ENCODE results near the gene PTPN13.

Gene PTPN13

DNA sequence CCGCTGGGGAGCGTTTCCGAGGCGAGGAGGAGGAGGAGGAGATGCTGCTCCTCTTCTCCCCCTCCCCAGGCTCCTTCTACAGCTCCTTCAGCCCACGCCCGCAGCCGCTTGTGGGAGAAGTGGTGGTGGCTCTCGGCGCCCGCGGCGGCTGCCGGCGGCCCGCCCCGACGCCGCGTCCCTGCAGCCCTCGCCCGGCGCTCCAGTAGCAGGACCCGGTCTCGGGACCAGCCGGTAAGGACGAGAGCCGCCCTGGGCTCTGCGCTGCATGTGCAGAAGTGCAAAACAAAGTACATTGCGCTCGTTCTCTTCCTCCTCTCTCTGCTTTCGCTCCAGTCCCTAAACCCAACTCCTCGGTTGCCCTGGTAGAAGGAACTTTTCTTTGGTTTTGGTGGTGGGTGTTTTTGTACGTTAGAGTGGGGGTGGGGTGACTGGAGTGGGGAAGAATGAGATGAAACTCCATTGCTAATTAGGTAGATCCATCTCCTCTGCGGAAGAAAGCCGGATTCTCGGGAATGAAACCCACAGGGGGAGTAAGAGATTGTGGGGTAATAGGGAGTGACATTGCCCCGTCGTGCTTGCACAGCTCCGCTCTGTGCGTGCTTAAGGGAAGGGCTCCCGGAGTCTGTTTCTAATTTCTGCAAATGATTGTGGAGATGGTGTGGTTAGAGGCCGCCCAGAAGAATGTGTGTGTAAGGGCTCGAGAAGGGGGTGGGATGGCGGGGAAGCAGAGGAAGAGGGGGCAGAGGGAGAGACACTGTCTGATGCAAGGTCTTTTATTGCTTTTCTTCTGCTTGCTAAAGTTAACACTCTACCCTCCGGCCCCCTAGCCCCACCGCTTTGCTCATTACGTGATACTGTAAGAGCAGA, 677 bp downstream of the PTPN13 start:
- DNase-seq: no peak

DNA sequence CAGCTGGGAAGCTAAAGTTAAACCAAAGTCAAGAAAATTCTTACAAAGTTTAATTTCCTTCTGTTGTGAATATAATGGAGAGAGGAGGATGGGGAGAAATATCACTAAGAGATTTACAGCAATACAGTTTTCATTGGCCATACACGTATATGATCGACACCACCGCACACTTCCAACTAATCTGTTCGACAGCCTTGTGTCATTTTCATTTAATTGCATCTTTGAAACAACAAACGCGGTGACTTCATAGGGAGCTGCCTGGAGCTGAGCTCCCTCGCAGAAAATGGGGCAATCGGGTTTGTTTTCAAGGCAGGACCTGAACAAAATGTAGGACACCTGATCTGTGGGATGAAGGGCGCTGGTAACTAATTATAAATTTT, 1.3 kb downstream of the PTPN13 start:
- DNase-seq: no peak

DNA sequence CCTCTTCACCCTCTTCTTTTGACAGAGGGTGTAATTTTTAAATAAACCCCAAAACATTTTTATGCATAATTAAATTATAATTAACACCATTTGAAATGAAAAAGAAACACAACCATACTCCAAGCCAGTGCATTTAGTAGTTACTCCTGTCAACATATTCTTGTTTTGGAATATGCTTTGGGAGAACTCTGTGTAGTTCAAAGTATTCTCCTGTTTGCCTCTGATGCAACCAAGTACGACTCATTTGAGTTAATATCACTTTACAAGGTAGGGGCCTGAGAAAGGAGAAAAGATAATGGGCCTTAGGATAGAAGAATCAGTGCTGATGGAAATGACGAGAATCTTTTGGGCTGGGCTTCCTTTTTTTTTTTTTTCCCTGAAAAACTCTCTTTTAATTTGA, 2.7 kb downstream of the PTPN13 start:
- no peak for DNase-seq

DNA sequence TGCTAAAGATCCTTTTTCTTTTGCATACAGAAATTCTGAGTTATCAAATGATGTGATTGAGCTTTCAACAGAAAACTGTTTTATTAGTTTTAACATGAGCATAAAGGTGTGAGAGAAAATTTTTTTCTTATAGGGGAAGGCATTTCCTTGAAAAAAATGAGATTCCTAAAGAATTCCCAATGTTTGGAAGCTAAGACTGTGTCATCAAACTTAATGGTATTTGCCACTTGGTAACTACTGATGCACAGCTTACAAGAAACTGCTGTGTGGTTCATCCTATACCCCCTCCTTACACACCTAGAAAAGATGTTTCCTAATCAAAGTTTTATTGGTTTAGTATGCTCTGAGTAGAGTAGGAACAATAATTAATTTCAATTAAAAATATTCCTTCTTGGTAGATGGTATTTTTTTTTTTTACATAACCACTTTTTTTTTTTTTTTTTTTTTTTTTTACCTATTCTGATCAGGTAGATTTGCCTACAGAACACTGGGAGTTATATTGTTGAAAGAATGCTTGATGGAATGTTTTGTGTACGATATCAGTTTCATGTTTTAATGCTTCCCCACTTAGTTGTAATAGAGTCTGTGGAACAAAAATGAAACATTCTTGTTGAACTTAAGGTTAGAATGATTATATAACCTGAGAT, 6.0 kb downstream of the PTPN13 start:
- DNase-seq: no peak

DNA sequence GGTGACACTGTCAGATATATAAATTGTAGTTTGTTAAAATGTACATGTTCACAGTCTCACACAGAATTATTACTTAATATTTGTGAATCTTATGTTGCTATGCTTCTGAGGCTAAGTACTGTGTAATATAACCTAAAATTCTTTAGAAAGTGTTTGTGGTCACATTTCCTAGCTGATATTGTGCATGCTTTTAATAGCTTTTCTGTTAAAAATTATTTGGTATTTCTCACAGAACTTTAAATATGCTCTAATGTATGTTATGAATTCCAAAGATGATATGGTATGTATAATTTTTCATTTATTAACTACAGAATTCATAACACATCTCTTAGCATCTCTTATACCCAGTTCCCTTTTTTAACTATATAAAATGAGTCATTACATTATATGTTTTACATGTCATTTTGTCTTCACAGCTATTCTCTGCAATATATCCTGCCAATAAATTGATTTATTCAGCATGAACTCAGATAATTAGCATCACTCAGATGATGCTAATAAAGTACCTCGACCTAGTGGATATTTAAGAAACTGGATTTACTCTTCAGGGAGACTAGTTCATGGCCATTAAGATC, 9.3 kb downstream of the PTPN13 start:
- no peak for DNase-seq

DNA sequence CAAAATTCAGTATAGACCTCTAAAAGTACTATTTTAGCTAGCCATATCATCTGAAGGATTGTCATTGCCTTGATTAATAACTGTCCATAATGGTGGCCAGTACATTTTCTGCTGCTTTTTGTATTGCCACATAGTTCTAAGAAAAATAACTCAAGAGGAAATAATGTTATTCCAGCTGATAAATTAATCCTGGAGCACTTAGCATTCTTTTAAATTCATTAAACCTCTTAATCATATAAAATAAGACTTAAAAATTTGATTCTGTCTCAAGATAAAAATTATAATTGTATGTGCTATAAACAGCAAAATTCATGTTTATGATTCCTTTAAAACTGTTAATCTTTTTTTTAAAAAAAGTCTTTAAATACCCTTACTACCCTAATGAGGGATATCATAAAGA, 12.7 kb downstream of the PTPN13 start:
- no peak for DNase-seq

DNA sequence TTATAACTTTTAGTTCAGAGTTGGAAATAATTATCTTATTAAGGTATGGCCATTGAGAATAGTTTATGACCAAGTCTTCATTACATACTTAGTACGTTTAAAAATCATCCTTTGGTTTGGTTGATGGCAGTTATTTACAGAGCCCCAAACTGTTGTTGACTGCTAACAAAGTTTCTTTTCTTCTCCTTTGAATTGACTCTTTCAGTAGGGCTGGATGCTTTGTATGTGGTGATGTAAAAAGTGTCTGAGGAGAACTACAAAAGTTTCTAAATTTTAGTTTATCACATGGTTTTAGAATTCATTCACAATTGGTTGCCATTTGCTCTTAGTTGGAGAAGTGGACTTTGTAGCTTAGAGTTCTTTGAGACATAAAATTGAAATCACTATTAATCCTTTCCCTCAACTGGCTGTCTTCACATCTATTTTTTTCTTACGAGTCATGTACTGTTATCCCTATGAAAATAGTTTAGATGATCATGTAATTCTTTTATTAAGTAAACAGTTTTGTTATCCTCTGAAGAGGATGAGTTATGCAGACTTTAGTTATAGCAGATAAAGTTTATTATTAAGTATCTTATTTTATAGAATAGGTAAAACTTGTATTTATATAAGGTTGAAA, 14.8 kb downstream of the PTPN13 start:
- DNase-seq: no peak

DNA sequence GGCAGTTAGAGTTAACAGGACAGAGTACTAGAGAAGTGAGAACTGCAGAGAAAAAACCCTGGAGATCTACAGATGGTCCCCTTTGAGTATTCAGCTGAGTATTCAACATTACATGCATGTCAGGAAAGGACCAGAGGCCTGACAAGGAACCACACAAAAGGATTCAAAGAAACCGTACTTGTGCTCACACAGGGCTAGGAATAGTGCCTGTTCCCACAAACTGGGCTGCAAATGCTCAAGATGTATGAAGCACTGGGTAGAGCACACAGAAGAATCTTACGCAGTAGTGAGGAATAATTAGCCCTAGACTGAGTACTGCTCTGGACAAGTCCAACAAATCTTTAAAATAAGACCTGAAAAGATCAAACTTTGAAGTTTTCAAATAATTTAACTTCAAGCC, 17.6 kb downstream of the PTPN13 start:
- DNase-seq: no peak

DNA sequence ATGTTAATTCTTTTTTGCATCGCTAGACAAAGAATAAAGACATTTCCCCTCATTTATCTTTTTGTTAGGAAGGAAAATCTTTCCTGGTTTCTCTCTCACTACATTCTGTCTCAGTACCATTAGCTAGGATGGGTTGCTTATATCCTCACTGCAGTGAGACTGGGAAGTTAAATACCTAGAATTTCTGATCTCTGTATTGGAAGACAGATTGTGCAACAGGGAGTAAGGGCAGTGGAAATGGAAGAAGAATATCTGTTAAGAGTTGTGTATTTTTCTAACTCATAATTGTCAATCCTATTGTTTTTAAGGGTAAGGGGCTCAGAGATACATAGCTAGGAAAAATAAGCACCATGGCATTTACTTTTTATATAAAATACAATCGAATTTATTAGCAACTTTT, 19.6 kb downstream of the PTPN13 start:
- DNase-seq: no peak

DNA sequence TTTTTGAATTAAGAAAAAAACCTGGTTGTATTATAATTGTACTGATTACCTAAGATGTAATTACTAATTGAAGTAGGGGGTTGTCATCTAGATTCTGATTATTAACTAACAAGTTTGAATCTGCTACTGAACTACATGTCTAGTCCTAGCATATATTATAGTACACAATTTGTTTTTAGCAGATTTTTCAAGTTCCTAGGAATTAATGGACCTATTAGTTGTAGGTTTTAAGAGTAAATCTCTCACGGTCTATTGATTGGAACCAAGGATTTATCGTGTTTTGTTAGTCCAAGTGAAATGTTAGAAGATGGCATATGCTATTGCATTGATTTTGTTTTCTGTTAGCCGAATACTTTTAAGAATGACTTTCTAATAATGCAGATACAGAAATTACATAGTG, 20.8 kb downstream of the PTPN13 start:
- DNase-seq: no peak

DNA sequence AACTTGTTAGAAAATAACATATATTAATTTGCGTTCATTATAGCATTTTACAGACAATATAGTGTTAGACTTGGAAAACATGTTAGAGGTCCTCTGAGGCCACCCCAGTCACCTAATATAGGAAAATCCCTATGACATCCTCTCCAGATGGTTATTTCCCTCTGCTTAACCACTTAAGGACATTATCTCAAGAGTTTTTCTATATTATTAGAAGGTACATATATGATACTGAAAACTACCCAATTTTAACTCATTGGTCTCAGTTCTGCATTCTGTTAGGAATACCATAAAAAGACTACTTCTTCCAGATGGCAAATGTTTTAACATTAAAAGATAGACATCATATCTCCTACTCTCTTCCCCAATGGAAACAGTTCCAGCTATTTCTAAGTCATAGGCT, 21.4 kb downstream of the PTPN13 start:
- DNase-seq: no peak

DNA sequence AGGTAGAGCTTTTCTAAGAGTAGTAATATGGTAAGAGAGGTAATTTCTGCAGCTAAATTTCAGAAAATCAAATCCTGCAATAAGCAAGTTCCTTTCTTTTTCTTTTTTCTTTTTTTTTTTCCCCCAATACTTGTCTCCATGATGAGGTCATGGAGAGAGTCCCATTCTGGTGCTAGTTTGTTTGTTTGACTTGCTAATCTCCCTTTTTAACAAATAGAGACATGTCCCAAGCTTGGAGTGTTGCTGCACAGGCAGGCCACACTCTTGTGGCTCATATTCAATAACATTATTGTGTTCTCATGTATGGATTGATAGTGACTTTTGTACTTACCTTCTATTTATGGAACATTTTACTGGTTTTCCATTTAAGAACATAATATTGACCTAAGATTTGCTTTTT, 25.5 kb downstream of the PTPN13 start:
- DNase-seq: no peak

DNA sequence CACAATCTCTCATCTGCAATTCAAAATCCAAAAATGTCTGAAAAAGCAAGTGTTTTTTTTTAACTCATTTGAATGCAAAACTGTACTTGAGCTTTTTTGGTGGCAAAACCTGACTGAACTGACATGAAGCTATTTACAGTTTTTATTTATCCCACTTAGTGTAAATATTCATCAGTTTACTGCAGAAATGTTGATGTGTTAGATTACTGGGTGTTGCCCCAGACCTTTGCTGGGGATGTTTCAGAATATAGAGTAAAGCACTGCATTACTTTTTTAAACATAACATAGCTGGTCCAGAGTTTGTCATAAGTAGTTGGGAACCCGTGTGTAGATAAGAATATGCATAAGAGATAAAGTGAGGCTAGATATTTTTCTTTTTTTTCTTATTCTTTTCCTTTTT, 27.3 kb downstream of the PTPN13 start:
- no peak for DNase-seq

DNA sequence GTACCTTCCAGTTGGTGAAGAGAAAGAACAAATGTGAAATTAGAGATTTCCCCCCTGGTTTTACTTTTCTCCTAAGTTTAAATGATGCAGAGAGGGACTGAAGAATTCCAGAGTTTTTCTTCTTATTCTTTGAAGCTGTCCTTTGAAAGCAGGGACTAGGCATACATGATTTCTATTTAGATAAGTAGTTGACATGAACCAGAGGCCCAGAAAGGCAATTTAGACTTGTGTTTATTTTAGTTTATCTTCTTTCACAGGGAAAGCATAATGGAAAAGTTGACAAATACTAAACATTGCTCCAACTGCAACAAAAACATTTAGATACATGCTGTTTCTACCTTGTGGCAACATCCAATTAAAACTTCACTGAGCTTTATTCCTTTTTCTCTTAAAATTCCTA, 32.0 kb downstream of the PTPN13 start:
- DNase-seq: no peak

DNA sequence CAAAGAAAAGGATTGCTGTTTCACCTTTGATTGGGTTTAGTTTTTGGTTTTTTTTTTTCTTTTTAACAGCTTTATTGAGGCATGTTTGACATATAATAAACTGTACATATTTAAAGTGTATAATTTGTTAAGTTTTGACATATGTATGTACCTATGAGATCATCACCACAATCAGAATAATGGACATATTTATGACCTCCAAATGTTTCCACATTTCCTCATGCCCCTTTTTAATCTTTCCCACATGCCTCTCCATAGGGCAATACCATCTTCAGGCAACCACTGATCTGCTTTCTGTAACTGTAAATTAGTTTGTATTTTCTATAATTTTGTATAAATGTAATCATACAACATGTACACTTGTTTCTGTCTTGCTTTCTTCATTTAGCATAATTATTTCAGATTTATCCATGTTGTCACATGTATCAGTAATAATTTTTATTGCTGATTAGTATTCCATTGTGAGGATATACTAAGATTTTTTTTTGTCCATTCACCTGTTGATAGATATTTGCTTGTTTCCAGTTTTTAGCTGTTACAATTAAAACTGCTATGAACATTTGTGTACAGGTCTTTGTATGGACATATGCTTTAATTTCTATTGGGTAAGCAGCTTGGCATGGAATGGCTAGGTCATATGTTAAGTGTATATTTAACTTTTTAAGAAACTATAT, 33.5 kb downstream of the PTPN13 start:
- DNase-seq: no peak

DNA sequence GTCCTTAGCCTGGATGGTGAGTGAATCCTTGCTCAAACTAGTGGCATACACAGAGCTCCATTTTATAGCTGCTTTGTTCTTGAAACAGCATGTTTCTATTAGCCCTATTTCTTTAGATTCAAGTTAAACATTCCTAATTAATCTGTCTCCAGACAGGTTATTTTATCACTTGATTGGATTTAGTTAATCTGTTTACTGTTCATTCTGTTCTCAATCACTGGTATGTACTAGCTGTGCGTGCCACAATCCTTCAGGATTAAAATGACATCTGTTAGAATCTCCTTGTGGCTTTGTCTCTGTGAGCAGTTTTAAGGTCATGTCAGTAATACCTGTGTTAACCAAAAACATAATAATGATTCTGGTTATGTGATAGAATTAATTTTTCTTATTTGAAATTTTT, 36.5 kb downstream of the PTPN13 start:
- DNase-seq: no peak

DNA sequence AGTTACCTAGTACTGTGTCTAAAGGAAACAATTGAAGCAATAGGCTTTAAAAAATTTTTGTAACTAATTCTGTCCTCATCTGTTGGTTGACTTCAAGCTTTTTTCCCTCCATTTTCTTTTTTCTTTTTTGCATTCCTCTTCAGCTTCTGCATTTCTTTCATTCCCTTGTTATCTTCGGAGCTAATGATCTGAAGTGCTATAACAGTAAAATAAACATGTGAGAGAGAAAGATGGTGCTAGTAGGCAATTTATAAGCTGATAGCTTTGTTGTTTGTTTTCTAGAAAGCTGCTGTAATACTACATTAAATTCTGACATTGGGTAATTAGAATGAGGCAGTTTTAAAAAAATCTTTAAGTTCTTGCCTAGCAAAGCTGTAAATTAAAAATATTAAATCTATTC, 37.1 kb downstream of the PTPN13 start:
- DNase-seq: no peak

DNA sequence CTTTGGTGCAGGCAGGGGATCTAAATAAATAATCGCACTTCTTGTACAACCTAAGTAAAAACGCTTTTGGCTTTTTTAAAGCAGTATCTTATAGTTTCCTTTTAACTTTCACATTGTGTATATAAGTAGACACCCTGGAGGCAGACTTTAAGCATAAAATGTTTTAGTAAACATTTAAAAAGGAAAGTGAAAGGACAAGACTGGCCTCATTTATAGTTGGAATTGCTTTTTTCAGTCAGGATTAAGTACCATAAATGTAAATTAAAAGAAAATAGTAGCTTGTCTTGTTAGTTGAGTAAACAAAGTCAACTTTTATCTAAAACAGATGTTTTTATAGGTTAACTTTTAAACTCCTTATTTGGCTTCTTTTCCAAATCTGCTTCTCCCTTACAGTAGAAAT, 39.7 kb downstream of the PTPN13 start:
- no peak for DNase-seq

DNA sequence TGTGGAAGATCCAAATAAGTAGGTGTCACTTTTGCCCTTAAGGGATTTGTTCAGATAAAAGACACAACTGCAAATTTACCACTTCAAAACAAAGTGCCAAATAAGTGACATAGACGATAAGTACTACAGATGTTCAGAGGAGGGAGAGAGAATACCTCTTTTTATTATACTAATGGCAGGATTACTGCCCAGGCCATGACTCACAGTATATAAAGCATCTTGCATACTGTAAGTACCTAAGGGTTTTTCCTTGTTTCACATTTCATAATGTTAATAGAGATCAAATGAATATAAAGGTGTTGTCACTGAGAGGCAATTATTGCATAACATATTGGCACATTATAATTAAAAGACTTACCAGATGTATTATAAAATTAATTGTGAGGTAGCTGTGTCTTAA, 46.4 kb downstream of the PTPN13 start:
- no peak for DNase-seq

DNA sequence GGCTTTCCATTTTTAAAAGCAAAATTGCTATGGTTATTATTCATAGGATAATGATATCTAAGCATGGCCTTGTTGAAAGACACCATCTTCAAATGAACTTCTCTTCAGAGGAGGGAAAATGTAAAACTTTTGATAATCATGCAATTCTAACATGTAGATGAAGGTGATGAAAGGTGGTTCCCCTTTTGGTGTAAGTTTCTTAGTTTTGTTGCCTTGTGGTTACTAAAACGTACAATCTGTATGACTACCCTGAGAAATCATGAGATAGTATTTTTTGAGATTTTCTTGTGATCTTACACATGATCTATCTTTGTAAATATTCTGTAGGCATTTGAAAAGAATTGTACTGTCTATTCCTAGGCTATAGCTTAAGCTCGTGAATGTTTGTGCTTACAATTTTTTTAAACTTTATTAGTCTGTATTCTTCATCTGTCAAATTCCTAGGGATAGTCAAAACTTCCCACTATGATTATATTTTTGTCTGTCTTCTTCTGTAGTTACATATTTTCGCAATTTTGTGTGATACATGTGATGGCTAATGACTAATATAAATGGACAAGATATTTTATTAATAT, 47.5 kb downstream of the PTPN13 start:
- DNase-seq: no peak

DNA sequence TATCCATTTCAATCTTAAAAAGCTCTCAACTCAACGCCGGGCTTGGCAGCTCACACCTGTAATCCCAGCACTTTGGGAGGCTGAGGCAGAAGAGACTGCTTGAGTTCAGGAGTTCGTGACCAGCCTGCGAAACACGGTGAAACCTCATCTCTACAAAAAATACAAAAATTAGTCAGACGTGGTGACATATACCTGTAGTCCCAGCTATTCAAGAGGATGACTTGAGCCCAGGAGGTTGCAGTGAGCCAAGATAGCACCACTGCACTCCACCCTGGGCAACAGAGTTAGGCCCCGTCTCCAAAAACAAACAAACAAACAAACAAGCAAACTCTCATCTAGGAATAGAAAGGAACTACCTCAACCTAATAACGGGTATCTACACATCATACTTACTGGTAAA, 50.8 kb downstream of the PTPN13 start:
- no peak for DNase-seq

DNA sequence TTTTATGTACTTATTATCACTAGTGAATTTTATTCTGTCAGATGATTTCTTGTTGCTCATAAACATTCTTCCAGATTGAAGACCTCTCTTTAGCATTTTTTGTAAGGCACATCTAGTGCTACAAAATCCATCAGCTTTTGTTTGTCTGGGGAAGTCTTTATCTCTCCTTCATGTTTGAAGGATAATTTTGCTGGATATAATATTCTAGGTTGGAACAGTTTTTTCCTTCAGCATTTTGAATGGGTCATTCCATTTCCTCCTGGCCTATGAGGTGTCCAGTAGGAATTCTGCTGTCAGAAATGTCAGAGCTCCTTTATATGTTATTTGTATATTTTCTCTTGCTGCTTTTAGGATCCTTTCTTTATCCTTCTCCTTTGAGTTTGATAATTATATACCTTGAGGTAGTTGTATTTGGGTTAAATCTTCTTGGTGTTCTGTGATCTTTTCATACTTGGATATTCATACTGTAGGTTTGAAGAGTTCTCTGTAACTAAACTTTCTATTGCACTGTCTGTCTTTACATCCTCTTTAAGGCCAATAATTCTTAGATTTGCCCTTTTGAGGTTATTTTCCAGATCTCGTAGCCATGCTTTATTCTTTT, 58.3 kb downstream of the PTPN13 start:
- no peak for DNase-seq
